HG03097 (cell line): ENCODE results near the gene LMF2.
"Not testable (repeated sequence)": the region's sequence is repeated elsewhere in the genome, so short reads cannot be mapped to it uniquely, and the experiment has no call there.

Experiments
- ATAC-seq: cut with Tn5 transposase; IDR thresholded peaks from one replicate; pipeline ENCODE4 v1.9.1; 2021; ENCODE audit not compliant: unreplicated experiment, low FRiP score

The LMF2 gene

DNA sequence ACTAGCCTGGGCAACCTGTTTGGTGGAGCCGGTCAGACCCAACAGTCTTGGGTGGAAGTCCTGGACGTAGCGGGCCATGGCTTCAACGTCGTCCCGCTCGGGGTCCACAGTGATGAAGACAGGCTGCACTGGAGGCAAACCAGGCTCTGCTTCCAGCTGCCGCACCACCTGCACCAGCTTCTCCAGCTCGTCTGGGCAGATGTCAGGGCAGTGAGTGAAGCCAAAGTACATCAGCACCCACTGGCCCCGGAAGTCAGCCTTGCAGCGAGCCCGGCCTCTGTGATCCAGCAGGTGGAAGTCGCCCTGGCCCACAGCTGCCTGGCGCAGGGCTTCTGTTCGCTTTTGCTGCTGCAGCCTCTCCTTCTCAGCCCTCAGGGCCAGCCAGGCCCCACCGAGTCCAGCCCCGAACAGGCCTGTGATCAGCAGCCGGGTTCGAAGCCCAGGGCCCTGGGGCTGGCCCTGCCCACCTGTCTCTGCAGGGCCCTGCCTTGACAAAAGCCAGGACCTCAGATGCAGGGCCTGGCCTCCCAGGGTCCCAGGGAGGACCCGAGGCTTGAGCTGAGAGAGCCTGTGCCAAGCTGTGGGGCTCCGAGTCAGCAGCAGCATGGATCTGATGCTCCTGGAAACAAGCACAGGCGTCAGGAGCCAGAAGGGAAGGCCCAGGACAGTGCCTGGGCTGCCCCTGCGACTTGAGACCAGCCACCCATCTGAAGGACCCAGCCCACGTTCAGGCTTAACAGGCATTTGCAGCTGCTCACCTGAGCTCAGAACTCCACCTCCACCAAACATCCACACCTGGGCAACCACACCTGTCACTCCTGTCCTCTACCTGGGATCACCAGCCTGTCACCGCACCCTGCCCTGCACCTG lies 16.5 kb upstream of the LMF2 start:
- no peak for ATAC-seq

DNA sequence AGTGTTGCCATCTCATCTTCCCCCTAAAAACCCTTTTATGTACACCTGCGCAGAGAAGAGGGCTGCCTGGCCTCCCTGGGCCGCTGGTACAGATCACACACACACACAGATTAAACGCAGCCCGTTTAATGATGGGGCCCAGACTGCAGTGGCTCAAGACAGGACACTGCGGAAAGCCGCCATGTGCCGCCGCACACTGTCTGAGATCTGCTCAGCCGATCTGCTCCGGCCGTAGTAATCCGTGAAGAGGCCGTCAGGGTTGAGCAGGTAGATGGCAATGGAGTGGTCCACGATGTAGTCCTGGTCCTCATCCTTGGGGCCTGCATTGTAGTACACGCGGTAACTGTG lies 15.9 kb upstream of the LMF2 start:
- no peak for ATAC-seq

DNA sequence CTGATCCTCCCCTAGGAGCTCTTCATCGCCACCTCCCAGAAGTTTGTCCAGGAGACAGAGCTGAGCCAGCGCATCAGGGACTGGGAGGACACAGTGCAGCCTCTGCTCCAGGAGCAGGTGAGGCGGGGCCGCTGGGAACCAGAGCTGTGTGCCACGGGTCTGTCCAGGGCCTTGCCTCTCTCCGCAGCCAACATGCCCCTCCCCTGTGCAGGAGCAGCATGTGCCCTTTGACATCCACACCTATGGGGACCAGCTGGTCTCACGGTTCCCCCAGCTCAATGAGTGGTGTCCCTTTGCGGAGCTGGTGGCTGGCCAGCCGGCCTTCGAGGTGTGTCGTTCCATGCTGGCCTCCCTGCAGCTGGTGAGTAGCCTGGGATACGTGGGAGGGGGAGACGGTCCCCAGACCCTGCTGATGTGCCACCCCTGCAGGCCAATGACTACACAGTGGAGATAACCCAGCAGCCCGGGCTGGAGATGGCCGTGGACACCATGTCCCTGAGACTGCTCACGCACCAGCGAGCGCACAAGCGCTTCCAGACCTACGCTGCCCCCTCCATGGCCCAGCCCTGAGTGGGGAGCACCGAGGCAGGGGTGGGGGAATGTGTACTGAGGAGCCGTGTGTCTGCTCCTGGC lies 15.4 kb upstream of the LMF2 start:
- ATAC-seq = no peak

DNA sequence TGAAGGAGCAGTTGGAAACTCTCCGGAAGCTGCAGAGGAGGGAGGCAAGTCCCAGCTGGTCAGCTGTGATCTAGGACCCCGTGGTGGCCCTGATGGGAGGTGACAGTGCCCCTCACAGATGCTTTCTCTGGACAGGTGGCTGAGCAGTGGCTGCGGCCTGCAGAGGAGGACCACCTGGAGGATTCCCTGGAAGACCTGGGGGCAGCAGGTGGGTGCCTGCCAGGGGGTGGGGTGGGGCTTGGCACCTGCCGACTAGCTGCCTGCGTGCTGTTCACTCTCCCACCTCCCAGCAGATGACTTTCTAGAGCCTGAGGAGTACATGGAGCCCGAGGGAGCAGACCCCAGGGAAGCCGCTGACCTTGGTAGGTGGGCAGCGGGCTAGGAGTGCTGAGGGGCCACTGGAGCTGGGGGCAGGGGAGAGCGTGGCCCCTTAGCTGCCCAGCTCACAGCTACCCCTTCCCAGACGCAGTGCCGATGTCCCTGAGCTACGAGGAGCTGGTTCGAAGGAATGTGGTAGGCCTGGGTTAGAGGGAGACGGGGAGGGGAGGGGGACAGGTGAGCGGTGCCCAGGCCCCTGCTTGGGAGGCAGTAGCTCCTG lies 14.8 kb upstream of the LMF2 start:
- ATAC-seq = no peak

DNA sequence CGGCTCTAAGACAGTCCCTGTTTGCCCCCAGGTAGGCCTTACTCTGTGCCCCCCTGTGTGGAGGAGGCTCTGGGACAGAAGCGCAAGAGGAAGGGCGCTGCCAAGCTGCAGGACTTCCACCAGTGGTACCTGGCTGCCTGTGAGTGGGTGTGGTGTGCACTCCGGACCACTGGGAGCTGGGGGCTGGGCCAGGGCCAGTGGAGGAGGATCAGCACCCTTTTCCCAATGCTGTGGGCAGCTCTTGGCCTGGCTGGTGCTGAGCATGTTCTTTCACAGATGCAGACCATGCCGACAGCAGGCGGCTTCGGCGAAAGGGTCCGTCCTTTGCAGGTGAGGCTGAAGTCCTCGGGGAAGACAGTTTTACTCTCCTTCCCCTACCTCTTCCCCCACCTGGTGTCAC lies 14.2 kb upstream of the LMF2 start:
- no peak for ATAC-seq

DNA sequence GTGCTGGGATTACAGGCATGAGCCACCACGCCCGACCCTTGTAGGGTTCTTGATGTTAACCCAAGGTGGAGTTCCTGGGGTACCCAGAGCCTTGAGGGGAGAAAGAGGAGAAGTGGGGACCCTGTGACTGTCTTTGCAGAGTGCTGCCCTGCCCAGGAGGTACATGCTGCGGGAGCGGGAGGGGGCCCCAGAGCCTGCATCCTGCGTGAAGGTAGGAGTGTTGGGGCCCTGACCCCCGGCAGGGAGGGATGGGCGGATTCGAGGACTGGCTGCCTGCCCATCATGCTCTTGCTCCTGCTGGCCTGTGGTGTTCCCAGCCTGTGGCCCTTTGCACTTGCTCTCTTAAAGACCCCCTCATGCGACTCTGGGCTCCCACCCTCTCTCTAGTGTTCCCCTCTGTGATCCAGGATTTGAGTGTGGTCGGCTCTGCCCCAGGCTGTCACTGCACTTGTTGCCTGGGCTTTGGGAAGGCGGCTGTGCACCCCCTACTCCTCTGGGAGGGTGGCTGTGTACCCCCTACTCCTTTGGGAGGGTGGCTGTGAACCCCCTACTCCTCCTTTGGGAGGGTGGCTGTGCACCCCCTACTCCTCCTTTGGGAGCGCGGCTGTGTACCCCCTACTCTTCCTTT lies 13.4 kb upstream of the LMF2 start:
- ATAC-seq = no peak

DNA sequence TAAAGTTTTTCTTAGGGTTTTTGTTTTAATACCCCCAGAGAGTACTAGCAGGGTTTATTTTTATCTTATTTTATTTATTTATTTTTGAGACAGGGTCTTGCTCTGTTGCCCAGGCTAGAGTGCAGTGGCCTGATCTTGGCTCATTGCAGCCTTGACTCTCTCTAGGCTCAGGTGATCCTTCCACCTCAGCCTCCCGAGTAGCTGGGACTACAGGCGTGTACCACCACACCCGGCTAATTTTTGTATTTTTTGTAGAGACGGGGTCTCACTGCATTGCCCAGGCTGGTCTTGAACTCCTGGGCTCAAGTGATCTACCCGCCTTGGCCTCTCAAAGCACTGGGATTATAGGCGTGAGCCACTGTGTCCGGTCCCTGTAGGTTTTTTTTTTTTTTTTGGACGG lies 12.7 kb upstream of the LMF2 start:
- ATAC-seq = not testable (repeated sequence)

DNA sequence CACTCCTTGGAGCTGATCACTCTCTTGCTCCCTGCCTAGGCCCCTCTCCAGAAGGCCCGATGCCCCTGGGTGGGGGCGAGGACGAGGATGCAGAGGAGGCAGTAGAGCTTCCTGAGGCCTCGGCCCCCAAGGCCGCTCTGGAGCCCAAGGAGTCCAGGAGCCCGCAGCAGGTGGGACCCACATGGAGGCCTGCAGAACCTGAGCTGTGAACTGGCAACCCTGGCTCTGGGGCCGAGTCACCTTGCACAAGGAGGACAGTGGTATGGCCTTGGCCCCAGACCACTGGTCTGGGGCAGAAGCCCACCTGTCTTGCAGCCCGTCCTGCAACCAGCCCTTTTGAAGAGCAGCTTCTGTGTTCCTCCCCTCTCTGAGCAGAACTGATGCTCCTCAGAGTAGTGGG lies 11.6 kb upstream of the LMF2 start:
- ATAC-seq = no peak

DNA sequence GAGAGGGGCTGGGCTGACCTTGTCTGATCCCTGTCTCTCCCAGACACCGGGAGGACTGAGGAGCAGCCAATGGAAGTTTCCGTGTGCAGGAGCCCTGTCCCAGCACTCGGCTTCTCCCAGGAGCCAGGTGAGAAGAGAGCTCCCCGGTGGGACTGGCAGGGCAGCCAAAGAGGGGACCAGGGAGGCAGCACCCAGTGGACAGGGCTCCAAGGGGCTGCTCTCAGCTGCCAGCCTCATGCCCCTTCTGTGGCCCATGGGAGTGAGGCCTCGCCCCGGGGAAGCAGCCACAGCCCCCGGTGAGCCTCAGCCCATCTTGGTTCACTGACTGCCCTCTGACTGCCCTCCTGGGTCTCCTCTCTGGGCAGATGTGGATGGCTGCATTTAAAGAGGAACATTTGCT lies 11.1 kb upstream of the LMF2 start:
- no peak for ATAC-seq

DNA sequence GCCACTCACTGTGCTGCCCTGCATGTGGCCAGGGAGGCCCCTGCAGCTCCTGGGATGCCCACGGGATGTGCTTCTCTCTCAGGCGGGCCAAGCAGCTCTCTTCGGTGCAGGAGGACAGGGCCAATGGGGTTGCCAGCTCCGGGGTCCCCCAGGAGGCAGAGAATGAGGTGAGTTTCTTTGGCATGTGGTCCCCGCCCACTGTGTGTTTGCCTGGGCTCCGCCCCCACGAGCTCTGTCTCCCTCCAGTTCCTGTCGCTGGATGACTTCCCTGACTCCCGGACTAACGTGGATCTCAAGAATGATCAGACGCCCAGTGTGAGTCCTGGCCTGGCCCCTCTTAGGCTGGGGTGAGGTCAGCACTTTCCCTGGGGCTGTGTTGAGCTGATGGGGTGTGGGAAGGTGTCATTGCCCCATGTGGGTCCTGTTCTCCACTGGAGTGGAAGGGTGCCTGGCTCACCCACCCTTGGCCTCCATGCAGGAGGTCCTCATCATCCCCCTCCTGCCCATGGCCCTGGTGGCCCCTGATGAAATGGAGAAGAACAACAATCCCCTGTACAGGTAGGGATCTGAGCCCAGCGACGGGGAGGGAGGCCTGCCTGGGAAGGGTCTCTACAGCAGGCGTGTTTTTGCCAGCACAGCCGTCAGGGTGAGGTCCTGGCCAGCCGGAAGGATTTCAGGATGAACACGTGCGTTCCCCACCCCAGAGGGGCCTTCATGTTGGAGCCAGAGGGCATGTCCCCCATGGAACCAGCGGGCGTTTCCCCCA lies 10.2 kb upstream of the LMF2 start:
- no peak for ATAC-seq

DNA sequence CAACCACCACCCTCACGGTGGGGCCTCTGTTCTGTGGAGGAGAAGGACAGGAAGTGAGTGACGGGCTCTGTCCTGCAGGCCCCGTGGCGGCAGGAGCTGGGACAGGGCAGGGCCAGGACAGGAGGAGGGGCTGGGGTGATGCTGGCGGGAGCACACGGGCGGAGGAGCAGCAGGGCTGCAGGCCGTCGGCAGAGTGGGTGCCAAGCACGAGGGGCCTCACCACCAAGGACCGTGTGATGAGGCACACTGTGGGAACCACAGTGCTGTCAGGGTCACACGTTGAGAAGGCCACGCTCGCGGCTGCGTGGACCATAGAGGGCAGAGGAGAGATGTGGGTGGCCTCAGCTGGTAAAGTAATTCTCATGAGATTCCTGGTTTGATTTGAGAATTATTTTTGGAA lies 9.4 kb upstream of the LMF2 start:
- ATAC-seq = no peak

DNA sequence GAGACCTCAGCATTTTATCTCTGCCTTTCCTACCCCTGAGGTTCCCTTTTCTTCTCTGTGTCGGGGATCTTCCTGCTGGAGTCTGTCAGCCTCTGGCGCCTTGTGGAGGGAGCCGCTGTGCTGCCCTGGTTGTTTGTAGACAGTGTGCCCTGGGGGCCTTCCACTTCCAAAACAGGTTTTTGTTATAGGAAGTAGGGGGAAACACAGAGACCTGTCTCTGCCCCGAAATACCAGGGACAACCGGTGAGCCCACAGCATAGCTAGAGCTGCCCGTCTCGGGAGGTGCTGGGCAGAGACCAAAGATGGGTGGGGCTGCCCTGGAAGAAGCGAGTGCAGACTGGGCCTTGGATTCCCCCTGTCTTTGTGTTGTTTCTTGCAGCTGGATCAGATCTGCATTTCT lies 8.6 kb upstream of the LMF2 start:
- ATAC-seq = no peak

DNA sequence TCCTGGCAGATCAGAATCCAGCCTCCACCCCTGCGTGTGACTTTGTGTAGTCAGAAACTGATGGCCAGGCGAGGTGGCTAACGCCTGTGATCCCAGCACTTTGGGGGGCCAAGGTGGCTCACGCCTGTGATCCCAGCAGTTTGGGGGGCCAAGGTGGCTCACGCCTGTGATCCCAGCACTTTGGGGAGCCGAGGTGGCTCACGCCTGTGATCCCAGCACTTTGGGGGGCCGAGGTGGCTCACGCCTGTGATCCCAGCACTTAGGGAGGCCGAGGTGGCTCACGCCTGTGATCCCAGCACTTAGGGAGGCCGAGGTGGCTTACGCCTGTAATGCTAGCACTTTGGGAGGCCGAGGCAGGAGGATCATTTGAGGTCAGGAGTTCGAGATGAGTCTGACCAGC lies 5.7 kb upstream of the LMF2 start:
- ATAC-seq = no peak

DNA sequence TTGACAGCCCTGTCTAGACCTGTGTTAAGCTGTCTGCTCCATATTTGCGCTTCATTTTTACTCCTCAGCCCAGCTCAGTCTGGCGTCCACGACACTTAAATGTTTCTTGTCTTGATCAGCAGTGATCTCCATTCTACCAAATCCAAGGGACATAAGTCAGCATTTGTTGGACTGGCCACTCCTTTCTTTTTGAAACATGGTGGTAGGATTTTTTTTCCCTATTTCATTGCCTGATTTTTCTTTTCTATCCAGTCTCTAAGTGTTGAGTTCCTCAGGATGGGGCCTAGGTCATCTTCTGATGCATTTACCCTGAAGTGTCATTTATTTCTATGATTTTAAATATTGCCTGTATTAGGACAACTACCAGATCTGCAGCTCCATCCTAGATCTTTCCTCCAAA lies 1.4 kb upstream of the LMF2 start:
- ATAC-seq = no peak

DNA sequence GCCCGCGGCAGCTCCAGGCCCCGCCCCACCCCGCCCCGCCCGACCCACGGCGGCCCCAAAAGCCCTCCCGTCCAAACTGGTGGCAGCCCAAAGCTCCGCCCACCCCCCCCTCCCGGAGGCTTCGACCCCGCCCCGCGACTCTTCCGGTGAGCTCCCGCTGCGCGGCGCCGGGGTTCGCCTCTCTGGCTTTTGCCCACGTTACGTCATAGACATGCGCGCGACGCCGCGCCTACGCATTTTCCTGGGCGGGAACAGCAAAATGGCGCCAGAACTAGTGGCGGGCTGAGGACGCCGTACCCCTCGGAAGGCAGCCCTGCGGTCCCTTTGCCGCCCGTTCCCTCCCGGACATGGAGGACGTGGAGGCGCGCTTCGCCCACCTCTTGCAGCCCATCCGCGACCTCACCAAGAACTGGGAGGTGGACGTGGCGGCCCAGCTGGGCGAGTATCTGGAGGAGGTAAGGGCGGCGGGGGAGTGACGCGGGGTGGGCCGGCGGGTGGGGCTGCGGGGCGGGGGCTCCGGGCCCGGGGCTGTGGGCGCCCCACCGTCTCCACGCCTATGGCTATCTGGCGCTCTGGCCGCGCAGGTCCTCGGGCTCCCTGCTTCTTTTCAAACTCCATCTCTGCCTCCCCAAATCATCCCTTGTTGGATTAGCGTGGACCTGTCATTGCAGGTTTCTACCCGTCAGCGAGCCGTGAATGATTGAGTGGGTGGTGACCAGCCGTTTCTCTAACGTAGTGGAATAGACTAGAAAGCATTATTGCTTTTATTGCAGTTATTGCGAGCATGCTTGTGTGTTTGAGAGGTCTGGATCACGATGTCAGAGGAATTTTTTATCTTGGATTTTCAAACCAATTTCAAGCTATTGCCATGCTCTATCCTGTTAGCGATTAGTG lies 736 bp upstream of the LMF2 start, which contains the start of gene NCAPH2:
Gene NCAPH2, plus strand, starts transcription at position 234 of the 894 bp plus-strand sequence. Its CDS starts 114 bp downstream, at position 348.
- peak; percentile 77 for ATAC-seq

DNA sequence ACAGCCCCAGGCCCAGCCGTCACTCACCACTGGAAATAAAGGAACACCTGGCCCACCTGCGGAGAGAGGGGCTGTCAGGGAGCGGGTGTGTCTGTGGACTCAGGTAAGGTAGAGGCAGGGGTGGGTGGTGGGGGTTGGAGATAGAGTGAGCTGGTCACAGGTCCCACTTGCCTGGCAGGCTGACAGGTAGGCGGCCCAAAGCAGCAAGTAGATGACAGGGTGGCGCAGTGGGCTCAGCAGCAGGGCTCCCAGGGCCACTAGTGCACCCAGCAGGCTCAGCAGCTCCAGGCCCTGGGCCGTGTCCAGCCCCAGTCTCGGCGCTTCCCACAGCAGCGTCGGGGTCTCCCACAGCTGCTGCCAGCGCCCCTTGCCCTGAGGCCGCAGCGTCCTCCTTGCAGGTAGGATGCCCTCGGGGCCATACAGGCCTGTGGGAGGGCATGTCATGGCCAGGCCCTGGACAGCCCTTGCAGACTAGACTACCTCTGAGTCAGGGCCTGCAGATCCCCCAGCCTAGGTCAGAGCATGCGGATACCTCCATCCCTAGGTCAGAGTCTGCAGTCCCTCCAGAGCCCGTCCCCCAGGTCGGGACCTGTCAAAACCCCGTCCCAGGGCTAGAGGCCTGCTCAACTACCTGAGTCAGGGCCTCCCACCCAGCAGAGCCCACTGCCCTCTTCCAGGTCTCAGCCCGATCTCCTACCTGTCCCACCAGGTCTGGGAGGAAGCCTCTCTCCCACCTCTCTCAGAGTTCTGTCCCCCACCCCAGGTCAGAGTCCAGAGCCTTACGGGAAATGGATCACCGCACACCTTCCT lies 686 bp downstream of the LMF2 start:
- peak; percentile 10 for ATAC-seq

DNA sequence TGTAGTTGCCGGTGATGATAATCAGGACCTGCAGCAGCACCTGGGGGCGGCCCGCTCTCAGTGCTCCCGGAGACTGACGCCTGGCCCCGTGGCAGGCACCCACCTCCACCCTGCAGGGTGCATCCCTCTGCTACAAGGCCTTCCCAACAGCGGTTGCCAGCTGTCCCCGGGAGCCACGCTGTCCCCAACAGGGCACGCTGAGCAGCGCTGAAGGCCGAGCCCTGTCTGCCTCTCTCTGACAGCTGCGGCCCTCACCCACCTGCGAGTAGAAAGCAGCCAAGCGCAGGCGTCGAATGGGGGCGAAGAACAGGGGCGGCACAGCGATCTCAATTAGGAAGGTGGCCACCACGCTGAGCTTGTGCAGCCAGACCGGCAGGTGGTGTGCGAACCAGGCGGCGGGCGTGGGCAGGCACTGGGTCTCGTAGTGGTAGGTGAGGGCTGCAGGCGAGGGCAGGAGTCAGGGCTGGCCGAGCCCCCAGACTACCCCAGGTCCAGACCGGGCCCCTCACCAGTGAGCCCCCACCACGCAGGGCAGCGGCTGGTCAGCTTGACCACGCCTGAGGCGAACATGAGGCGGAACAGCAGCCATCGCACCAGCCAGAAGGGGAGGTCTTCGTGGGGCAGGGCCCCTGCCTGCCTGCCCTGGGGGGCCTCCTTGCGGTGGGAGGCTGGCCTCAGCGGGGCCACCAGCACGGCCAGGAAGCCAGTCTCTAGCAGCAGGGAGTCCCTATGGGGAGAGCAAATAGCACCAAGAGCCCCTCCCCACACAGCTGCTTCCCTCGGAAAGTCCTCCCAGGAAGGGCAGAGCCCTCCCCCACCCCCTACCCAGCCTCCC lies 1.5 kb downstream of the LMF2 start:
- ATAC-seq = no peak

DNA sequence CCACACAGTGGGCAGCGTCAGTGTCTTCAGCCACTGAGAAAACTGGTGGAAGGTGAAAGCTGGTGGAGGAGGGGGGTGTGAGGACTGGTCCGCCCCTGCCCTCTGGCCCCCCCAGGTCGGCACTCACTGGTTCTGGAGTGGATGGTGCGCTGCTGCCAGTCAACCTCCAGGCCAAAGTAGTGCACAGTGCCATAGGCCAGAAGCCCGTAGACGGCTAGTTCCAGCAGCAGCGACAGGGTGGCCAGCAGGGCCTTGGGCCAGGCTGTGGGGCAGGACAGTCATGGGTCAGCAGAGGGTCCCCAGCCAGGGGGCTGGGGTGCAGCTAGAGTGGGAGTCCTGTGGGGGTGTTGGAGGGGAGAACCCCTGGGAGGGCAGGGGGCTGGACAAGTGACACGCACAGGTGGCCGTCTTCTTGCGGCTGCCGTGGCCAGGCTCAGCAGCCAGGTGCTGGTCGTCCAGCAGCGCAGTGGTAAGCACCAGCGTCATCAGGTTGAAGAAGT lies 2.2 kb downstream of the LMF2 start:
- no peak for ATAC-seq
